Astrocyte of the cerebellum (primary cell): ENCODE data around the gene ODAPH.
"Not testable (repeated sequence)": the region's sequence is repeated elsewhere in the genome, so short reads cannot be mapped to it uniquely, and the experiment has no call there.

Experiments
- DNase-seq: peaks from one replicate; pipeline ENCODE4 v3.0.0-alpha.2; 2011; ENCODE audit warnings: low read depth
- H3K4me3 ChIP-seq: 2 replicates; pipeline ENCODE4 v1.5.1; 2011; ENCODE audit warnings: mild to moderate bottlenecking, low read depth, low read length, moderate library complexity
- in situ Hi-C: cut with HindIII; loops from 2 replicates; pipeline ENCODE4 v1.10.0; 2017; ENCODE audit warnings: low sequenced_read_pairs
- TF ChIP-seq, protein P1 (sequence below): IDR thresholded peaks from 2 replicates; pipeline ENCODE4 v1.5.1; 2012; ENCODE audit warnings: low read length, low read depth, moderate library complexity, mild to moderate bottlenecking; ENCODE audit errors: missing control alignments

ODAPH gene

GRCh38 chr4:75537308-75537707 lies 18.6 kb upstream of the ODAPH start:
- in situ Hi-C loops, H3K4me3 ChIP-seq: not testable (repeated sequence)

DNA sequence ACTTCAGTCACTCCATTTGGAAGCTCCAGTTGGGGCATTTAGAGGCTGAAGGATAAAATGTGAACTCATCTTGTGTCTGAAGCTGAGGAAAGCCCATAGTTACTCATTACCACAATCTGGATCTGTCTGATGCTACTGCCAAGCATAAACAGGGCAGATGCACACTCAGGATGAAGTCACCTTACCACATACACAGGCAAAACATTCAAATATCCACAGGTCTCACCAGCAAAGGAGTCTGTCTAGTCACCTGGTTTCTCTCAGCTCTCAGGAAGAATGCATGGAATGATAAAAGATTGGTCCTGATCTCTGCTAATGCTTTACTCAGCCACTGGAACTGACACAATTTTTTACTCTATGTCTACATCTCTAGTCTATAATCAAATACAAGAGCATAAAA lies 13.0 kb upstream of the ODAPH start:
- peak; percentile 62 for DNase-seq
- in situ Hi-C loops: no loop called here

More at GRCh38 chr4:75537308-75537707, 18.6 kb upstream of the ODAPH start:
- not testable (repeated sequence) for DNase-seq

DNA sequence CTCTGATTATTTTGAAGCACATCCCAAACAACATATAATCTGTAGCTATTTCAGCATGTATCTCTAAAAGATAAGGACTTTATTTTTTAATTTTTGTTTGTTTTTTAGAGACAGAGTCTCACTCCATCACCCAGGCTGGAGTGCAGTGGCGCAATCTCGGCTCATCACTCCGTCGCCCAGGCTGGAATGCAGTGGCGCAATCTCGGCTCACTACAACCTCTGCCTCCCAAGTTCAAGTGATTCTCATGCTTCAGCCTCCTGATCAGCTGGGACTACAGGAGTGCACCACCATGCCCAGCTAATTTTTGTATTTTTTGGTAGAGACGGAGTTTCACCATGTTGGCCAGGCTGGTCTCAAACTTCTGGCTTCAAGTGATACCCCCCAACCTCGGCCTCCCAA lies 11.6 kb upstream of the ODAPH start:
- in situ Hi-C loops, H3K4me3 ChIP-seq, DNase-seq: not testable (repeated sequence)

More for the DNA sequence above, 13.0 kb upstream of the ODAPH start:
- H3K4me3 ChIP-seq: no peak overlapping the region
- TF ChIP-seq, protein P1, sequence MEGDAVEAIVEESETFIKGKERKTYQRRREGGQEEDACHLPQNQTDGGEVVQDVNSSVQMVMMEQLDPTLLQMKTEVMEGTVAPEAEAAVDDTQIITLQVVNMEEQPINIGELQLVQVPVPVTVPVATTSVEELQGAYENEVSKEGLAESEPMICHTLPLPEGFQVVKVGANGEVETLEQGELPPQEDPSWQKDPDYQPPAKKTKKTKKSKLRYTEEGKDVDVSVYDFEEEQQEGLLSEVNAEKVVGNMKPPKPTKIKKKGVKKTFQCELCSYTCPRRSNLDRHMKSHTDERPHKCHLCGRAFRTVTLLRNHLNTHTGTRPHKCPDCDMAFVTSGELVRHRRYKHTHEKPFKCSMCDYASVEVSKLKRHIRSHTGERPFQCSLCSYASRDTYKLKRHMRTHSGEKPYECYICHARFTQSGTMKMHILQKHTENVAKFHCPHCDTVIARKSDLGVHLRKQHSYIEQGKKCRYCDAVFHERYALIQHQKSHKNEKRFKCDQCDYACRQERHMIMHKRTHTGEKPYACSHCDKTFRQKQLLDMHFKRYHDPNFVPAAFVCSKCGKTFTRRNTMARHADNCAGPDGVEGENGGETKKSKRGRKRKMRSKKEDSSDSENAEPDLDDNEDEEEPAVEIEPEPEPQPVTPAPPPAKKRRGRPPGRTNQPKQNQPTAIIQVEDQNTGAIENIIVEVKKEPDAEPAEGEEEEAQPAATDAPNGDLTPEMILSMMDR: no peak

GRCh38 chr4:75544870-75545269 lies 11.0 kb upstream of the ODAPH start:
- H3K4me3 ChIP-seq: no peak overlapping the region
- TF ChIP-seq, protein P1: no peak
- no peak for DNase-seq
- in situ Hi-C loops: no loop called here

- in situ Hi-C loops: no loop called here
- peak; percentile 69 for DNase-seq
- TF ChIP-seq, protein P1: no peak
- H3K4me3 ChIP-seq: no peak overlapping the region
Observed at GRCh38 chr4:75545526-75545925, 10.3 kb upstream of the ODAPH start.

- DNase-seq: no peak
- TF ChIP-seq, protein P1: no peak
- H3K4me3 ChIP-seq: no peak overlapping the region
- in situ Hi-C loops: no loop called here
Observed at GRCh38 chr4:75547647-75548387, 8.0 kb upstream of the ODAPH start.

DNA sequence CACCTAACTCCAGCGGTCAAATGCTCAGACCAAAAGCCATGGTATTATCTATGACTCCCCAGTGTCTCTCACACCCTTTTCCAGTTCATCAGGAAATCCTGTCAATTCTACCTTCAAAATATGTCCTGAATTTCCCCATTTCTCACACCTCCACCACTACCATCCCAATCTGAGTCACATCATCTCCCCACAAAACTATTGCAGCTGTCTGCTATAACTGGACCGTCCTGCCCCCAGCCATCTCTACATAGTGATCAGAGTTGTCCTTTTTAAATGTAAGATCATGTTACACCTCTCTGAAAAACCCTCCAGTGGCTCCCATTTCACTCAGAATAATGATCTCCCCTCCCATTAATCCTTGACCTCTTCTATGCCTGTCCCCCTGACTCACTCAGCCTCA lies 6.8 kb upstream of the ODAPH start:
- H3K4me3 ChIP-seq: no peak overlapping the region
- in situ Hi-C loops: no loop called here
- TF ChIP-seq, protein P1: no peak
- DNase-seq: no peak
